ENCODE measurements around the gene MDM4. TPM values are rescaled to one million over a fixed set of nuclear protein-coding genes. Genes with fewer than 3 reads are reported as not detected.

The MDM4 gene
- total RNA-seq, 2 donors from 2014 or later, result 38.0 to 66.9 TPM

DNA sequence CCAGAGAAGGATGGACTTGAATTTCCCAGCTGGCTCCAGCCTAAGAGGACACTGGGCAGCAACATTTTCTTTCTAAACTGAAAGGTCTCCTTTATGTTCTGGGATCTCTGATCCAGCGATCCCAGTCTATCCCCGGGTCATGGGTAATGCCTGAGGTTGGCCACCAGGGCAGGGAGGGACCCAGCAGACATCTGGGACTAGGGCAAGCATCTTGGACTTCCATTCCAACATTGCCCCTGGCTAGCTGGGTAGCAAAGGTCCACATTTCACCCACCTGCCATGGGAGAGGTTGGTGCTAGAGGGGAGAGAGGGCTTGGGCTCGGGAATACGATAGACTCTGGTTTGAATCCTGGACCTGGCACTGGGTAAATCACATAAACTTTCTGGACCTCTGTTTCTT lies 84.8 kb downstream of the MDM4 start:
- Histone ChIP-seq H3K4me3 (no peak overlapping the region), H3K27ac (no peak overlapping the region), H3K27me3 (replicated peaks; ENCODE audit: insufficient read depth) (no peaks in the 10 kb centered on the region), H3K36me3 (no peaks in the 10 kb centered on the region), H3K4me1 (replicated peaks) (no peaks in the 10 kb centered on the region), H3K9me3 (no peaks in the 10 kb centered on the region)
- DNase-seq (ENCODE audit: low spot score), result no peak
- intact Hi-C loops (cut with DNase I), result no loop called here
- TF ChIP-seq POLR2A (IDR thresholded peaks at IDR 0.05) (no peak), POLR2AphosphoS5 (IDR thresholded peaks at IDR 0.05) (no peak)
- TF ChIP-seq, protein P1, sequence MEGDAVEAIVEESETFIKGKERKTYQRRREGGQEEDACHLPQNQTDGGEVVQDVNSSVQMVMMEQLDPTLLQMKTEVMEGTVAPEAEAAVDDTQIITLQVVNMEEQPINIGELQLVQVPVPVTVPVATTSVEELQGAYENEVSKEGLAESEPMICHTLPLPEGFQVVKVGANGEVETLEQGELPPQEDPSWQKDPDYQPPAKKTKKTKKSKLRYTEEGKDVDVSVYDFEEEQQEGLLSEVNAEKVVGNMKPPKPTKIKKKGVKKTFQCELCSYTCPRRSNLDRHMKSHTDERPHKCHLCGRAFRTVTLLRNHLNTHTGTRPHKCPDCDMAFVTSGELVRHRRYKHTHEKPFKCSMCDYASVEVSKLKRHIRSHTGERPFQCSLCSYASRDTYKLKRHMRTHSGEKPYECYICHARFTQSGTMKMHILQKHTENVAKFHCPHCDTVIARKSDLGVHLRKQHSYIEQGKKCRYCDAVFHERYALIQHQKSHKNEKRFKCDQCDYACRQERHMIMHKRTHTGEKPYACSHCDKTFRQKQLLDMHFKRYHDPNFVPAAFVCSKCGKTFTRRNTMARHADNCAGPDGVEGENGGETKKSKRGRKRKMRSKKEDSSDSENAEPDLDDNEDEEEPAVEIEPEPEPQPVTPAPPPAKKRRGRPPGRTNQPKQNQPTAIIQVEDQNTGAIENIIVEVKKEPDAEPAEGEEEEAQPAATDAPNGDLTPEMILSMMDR (IDR thresholded peaks at IDR 0.05), result no peak
- WGBS, result 92% methylated on average over 4 of the region's 4 CpGs

DNA sequence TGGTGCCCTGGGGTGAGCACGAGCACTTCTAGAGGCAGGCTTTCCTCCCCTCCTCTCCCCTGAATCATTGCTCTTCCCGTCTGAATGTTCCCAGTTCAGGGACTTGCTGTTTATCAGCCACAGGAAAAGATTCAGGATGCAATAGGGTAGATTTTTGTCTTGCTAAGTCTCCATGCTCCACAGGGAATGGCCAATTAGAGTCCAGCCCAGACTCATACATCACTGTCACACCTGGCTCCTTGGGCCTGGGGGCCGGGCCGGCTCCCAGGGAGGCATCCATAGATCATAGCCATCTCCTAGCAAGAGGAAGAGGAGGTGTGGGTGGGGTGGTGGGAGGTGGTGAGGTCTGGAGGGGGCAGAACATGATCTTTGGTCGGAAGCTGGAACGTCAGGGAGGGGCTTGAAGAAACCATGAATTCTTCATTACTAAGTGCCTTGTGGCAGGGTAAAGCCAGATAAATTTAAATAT lies 85.9 kb downstream of the MDM4 start:
- no peak for TF ChIP-seq POLR2A (IDR thresholded peaks at IDR 0.05)
- TF ChIP-seq, protein P1 (IDR thresholded peaks at IDR 0.05), result no peak
- no peak for TF ChIP-seq POLR2AphosphoS5 (IDR thresholded peaks at IDR 0.05)
- Histone ChIP-seq H3K27me3 (replicated peaks; ENCODE audit: insufficient read depth) (no peaks in the 10 kb centered on the region), H3K36me3 (no peaks in the 10 kb centered on the region), H3K4me1 (replicated peaks) (no peaks in the 10 kb centered on the region), H3K27ac (no peak overlapping the region), H3K4me3 (no peak overlapping the region), H3K9me3 (no peaks in the 10 kb centered on the region)
- no peak for DNase-seq (ENCODE audit: low spot score)
- WGBS, result 70% methylated on average over 6 of the region's 6 CpGs
- intact Hi-C loops (cut with DNase I), result no loop called here

DNA sequence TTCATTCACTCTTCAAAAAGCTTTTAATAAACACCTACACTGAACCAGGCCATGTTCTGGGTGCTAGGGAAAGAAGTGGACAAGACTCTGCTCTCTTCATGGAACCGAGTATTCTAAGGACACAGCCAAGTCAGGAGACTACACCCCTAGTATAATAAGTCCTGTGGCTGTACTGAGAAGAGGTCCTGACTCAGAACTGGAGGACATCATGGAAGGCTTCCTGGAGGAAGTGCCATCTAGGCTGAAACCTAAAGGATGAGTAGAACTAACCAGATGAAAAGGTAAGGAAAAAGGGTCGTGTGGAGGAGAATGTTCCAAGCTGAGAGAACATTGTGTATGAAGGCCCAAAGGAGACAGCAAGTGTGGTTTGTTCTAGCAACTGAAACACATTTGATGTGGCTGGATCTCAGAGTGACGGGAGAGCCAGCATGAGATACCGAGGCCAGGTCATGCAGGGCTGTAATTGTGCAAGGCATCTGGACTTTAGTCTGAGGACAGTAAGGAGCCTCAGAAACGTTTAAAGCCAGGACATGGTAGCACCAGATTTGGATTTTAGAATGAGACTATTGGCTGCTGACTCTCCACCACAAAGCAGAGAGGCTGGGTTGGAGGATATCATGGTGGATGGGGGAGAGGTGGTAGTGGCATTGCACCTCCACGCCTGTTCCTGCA lies 86.8 kb downstream of the MDM4 start:
- TF ChIP-seq, protein P1 (IDR thresholded peaks at IDR 0.05), result no peak
- TF ChIP-seq POLR2A (IDR thresholded peaks at IDR 0.05), result no peak
- TF ChIP-seq POLR2AphosphoS5 (IDR thresholded peaks at IDR 0.05), result no peak
- Histone ChIP-seq H3K9me3 (no peaks in the 10 kb centered on the region), H3K27ac (no peak overlapping the region), H3K4me3 (no peak overlapping the region), H3K27me3 (replicated peaks; ENCODE audit: insufficient read depth) (no peaks in the 10 kb centered on the region), H3K36me3 (no peaks in the 10 kb centered on the region), H3K4me1 (replicated peaks) (no peaks in the 10 kb centered on the region)
- intact Hi-C loops (cut with DNase I), result no loop called here
- no peak for DNase-seq (ENCODE audit: low spot score)
- WGBS, result 80% methylated on average over 6 of the region's 6 CpGs

DNA sequence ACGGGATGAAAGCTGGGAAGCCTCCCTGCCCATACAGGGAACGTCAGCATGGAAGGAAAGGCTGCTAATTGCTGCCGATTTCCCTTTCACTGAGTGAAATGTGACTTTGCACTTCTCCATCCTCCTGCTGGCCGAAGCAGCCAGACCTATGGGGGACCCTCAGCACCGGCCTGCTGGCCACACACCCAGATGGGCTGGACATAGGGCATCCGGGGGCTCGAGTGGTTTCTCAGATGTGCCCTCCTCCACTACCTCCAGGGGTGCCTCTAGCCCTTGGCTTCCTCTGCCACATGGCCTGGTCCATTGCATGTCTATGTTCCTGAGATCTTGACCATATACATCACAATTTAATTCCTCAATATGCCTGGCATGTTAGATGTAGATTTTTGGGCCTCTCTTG lies 89.6 kb downstream of the MDM4 start:
- 81% methylated on average over 7 of the region's 7 CpGs for WGBS
- no peak for DNase-seq (ENCODE audit: low spot score)
- Histone ChIP-seq H3K4me1 (replicated peaks) (no peaks in the 10 kb centered on the region), H3K27ac (no peak overlapping the region), H3K27me3 (replicated peaks; ENCODE audit: insufficient read depth) (no peaks in the 10 kb centered on the region), H3K9me3 (no peaks in the 10 kb centered on the region), H3K36me3 (no peaks in the 10 kb centered on the region), H3K4me3 (no peak overlapping the region)
- intact Hi-C loops (cut with DNase I), result no loop called here
- no peak for TF ChIP-seq POLR2A (IDR thresholded peaks at IDR 0.05)
- TF ChIP-seq, protein P1 (IDR thresholded peaks at IDR 0.05), result no peak
- TF ChIP-seq POLR2AphosphoS5 (IDR thresholded peaks at IDR 0.05), result no peak

Small RNA genes within 50 kb of the gene (small RNA-seq; reads per million reads assigned to genes)
- gene RNA5SP74, result 71.5 to 496 reads per million in 2 donors

Other genes with a start within 250 kb of the MDM4 start
- gene PLEKHA6, start 156.5 kb upstream of the MDM4 start, total RNA-seq, result 10 to 100 TPM; 24.5 to 49.3 TPM
- 10 to 100 TPM; 43.5 to 45.0 TPM for gene PPP1R15B, start 104.6 kb upstream of the MDM4 start, total RNA-seq
- 10 to 100 TPM; 20.9 to 24.1 TPM for gene PIK3C2B, start 21.6 kb upstream of the MDM4 start, total RNA-seq
- 10 to 100 TPM in 1 of 2 donors, under 1 TPM in 1; 0.55 to 15.3 TPM for gene LRRN2, start 169.3 kb downstream of the MDM4 start, total RNA-seq

Data from prostate gland (tissue), 2 donors.